ENCODE measurements around the gene SMPDL3B.

Gene SMPDL3B

DNA sequence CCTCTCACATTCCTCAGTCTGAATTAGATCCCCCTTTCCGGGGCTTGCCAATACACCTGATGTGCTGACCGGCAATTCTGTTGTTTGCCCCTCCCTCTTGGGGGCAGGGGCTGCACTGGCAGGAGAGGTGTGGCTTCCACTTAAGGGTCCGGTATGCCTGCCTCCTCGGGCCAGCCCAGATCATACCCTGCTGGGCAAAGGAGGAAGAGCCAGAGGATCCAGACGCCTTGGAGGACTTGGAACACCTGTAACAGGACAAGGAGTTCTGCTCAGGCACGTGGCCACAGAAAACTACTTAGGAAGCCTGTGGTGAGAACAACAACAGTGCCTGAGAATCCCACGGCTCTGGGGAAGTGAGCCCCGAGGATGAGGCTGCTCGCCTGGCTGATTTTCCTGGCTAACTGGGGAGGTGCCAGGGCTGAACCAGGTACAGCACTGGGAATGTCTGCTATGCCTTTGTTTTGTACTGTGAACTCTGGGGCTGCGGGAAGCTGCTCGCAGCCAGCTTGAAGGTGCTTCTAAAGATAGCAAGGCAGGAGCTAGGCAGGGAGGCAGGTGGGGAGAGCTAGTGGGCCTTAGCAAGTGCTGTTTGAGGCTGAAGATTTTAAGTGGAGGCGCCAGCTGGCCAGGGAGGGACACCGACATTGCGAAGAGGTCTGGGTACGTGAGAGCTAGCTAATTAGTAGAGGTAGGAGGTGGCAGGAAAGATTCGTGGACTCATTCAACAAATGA is at the start of gene SMPDL3B:
Gene SMPDL3B, plus strand, starts transcription at position 183 of the 732 bp plus-strand sequence. Its CDS starts 184 bp downstream, at position 367.
- DNase-seq (ENCODE audit: low read depth), result no peak

DNA sequence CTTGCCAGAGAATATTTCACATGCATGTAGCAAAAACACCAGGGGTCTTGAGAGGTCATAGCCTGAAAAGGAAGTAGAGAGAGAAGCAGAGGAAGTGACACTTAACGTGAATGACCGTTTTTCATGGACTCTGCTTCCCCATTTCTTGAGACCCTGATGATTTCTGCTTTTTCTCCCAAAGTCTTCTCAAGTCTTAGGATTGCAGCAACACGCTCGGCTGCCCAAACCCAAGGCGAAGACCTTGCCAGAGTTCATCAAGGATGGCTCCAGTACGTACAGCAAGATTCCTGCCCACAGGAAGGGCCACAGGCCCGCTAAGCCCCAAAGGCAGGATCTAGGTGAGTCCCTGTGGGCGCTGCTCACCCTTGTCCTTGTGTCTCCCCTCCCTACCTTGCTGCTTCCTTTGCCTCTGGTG is 49.7 kb upstream of the SMPDL3B start:
- no peak for DNase-seq (ENCODE audit: low read depth)

- peak; percentile 25 for DNase-seq (ENCODE audit: low read depth)
Observed at GRCh38 chr1:27885621-27886352, 49.0 kb upstream of the SMPDL3B start.

DNA sequence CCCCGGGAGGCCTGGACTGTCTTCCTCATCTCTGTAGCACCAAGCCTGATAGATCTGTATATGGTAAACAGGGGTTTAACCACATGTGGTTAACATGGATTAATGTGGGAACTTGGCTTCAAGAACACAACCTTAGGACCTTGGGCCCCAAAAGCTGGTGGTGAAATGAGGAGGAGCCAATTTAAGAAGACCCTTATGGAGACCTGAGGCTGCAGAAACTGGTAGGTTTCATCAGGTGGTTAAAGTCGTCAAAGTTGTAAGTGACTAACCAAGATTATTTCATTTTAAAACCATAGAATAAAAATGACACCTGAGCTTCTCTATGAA is 48.5 kb upstream of the SMPDL3B start:
- no peak for DNase-seq (ENCODE audit: low read depth)

GRCh38 chr1:27886744-27887143 is 48.1 kb upstream of the SMPDL3B start:
- DNase-seq (ENCODE audit: low read depth), result peak; percentile 53

- DNase-seq (ENCODE audit: low read depth), result no peak
Observed at GRCh38 chr1:27887215-27888021, 47.4 kb upstream of the SMPDL3B start.

DNA sequence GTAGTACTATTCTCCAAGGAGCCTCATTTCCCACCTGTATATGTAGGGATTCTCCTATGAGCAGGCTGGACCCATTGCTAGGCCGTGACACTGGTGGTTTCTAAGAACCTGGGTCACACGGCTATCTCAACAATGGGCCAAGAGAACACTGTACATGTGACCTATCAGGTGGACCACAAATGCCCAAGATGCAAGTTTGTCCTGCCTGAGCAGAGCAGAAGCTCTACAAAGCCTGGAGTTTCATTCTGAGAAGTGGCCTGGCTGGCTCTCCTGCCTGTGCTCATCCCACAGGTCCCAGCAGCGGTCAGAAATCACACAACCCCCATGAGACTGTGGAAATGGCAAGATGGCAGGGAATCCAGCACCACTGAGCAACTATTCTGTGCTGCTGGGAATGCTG is 45.3 kb upstream of the SMPDL3B start:
- DNase-seq (ENCODE audit: low read depth), result no peak

DNA sequence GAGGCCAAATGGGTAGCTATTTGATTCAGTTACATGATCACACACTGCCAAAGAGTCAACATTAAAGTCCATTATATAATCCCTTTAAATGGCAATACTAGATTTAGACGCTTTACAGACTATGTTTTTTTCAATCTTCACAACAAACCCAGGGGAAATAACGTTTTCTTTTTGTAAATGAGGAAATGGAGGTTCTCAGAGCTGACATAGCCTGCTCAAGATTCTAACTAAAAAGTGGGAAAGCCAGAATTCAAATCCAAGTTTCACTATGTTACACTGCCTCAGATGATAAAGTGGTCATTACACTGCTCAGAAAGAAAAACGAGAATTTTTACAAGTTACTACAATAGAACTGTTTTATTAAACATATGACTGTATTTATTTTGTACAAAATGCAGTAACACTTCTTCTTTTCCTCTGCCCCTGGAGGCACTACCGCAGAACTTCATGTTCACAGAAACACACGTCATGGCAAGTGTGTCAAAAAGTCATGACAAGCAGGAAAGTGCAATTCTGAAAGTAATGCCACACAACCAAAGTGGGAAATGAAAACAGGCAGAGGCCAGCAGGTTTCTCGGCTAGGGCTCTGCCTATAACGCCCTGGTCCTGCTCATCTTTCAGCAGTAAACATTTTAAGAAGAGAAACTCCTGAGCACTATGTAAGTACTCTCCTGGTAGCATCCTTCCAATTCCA is 43.5 kb upstream of the SMPDL3B start:
- no peak for DNase-seq (ENCODE audit: low read depth)

DNA sequence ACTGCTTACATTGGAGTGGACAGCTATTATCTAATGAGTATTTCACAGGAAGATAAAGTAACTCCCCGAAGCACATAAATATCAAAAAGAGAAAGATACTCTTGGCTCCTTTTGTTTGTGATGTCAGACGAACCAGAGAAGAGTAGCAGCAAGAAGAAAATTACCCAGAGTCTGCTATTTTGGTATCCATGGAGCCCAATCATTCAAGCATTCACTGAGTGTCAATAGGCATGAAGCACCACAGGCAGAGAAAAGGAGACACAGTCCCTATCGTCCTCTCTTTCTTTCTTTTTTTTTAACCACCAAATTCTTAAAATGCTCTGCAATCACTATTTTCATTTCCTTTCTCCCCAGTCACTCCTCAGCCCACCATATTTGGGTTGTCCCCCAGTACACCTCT is 40.3 kb upstream of the SMPDL3B start:
- no peak for DNase-seq (ENCODE audit: low read depth)

DNA sequence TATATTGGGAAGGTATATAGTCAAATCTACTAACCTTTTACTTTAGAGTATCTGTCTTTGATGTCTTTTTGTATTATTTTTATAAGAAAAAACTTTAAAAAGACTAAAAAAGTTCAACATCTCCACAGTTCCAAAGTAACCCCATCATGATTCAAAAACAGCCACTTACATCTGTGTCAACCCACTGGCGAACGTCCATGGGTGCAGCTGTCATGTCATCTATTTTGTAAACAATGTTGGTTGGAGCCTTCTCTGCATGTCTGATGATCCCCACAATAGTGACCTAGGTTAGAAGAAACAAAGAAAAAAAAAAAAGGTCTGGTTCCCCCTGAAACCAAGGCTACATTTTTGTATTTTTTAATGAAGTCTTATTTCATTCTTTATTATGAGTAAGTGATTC is 28.0 kb upstream of the SMPDL3B start:
- DNase-seq (ENCODE audit: low read depth), result no peak

- DNase-seq (ENCODE audit: low read depth), result no peak
Observed at GRCh38 chr1:27912429-27912828, 22.4 kb upstream of the SMPDL3B start.

- no peak for DNase-seq (ENCODE audit: low read depth)
Observed at GRCh38 chr1:27915082-27915575, 19.7 kb upstream of the SMPDL3B start.

DNA sequence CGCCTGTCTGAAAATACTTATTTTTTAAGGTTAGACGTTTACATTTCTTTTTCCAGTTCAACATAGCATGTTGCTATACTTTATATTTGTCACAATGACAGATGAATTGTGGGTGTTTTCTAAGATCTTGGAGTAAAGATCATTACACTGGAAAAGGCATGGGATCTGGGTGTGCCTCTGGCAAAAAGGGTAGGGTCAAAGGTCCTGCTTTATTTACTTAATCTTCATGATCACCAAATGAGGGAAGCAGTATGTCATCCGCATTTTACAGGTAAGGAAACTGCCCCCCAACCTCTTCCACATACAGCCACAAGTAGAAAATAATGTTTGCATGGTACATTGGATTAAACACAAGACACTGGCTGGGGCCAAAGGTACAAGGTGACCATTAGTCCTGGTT is 12.5 kb upstream of the SMPDL3B start:
- no peak for DNase-seq (ENCODE audit: low read depth)

- no peak for DNase-seq (ENCODE audit: low read depth)
Observed at GRCh38 chr1:27928216-27928954, 6.4 kb upstream of the SMPDL3B start.

DNA sequence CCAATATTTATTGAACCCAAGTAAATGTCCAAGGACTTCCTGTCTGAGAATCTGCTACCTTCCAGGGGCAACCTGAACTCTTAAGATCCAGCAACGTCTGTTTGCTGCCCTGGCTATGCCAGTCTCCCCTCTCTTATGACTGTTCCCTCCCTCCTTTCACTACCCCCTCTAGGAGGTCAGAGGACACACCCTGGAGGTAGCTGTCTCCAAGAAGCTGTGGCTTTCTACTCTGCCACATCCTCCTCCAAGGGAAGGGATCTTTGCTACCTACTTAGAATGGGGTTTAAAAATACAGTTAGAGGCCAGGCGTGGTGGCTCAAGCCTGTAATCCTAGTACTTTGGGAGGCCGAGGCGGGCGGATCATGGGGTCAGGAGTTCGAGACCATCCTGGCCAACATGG is 3.6 kb upstream of the SMPDL3B start:
- DNase-seq (ENCODE audit: low read depth), result no peak

DNA sequence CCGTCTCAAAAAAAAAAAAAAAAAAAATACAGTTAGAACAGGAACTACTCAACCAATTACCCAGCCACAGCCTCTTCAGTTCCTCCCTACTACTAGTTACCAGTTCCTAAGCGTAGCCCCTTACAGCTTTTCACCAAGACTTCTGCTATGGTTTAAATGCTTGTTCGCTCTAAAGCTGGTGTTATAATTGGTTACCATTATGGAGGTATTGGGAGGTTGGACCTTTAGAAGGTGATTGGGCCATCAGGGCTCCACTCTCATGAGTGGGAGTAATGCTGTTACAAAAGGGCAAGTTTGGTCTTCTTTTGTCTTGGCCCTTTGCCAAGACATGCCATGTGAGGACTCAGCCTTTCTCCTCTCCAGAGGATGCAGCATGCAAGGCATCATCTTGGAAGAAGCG is 3.0 kb upstream of the SMPDL3B start:
- DNase-seq (ENCODE audit: low read depth), result peak; percentile 16

DNA sequence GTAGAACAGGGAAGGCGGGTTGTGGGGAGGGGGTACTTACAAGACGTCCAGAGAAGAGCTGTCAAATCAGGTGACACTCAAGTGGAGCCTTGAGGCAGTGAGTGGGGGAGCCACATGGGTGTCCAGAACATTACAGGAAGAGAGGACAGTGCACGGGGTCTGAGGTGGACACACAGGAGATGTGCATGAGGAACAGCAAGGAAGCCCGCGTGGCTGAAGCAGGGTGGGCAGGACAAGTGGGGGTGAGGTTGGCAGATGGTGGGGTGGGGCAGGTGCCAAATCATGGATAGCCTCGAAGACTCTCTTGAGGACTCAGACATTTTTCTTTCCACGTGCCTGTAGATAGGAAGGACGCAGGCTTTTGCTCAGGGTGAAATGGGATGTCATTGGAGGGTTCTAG is 921 bp downstream of the SMPDL3B start:
- no peak for DNase-seq (ENCODE audit: low read depth)

DNA sequence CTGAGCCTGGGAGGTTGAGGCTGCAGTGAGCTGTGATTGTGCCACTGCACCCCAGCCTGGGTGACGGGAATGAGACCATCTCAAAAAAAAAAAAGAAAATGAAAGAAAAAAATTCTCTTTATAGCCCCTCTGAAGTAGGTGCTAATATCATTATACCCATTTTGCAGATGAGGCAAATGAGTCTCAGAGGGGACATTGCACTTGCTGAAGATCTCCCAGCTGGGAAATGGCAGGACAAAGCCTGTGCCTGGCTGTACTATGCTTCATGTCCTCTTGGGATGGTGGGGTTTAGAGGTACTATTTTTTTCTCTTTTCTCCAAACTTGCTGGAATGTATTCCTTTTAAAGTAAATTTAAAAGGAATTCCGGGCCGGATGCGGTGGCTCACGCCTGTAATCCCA is 1.6 kb downstream of the SMPDL3B start:
- DNase-seq (ENCODE audit: low read depth), result no peak

- DNase-seq (ENCODE audit: low read depth), result no peak
Observed at GRCh38 chr1:27937524-27937836, 2.7 kb downstream of the SMPDL3B start.

- DNase-seq (ENCODE audit: low read depth), result no peak
Observed at GRCh38 chr1:27938488-27938887, 3.7 kb downstream of the SMPDL3B start.

DNA sequence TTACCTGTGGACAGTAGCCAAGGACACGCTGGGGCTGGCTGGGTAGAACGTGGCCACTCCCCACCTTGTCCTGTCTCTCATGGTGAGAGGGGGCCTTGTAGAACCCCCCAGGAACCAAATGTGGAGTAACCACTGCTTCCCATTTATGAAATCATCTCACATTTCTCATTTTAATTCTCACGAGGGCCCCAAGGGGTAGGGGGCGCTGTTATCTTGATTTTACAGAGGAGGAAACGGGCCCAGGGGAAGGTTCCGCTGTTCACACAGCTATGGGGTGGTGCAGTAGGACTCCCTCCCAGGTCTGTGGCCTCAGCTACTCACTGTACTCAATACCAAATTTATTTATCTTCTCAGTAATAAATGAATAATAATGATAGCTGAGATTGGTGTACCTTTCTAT is 5.5 kb downstream of the SMPDL3B start:
- DNase-seq (ENCODE audit: low read depth), result peak; percentile 16
